Bronchial epithelial cell (primary cell): Measurements from ENCODE around the gene DBNDD1. TPM values are rescaled to one million over a fixed set of nuclear protein-coding genes. Genes with fewer than 3 reads are reported as not detected.

Experiments used
- DNase-seq: peaks from one replicate; pipeline ENCODE4 v3.0.0-alpha.2; 2010; ENCODE audit warnings: low read depth
- FAIRE-seq: peaks from 2 replicates; lab custom pipeline; 2011; peaks lifted over from hg19 to GRCh38; lab: Jason Lieb, UNC
- H3K27me3 ChIP-seq: 2 replicates; pipeline ENCODE4 v1.5.1; 2011; ENCODE audit warnings: low read length; ENCODE audit not compliant: control insufficient read depth, insufficient read depth
- H3K36me3 ChIP-seq: 2 replicates; pipeline ENCODE4 v1.5.1; 2011; ENCODE audit warnings: low read length; ENCODE audit not compliant: control insufficient read depth, insufficient read depth
- H3K4me3 ChIP-seq: 2 replicates; pipeline ENCODE4 v1.5.1; 2011; ENCODE audit warnings: mild to moderate bottlenecking, low read depth, low read length, control low read depth
- CTCF ChIP-seq: IDR thresholded peaks from 2 replicates; pipeline ENCODE4 v1.5.1; 2011; ENCODE audit warnings: mild to moderate bottlenecking, moderate library complexity, low read length, control low read depth, inconsistent platforms; ENCODE audit not compliant: insufficient read depth, severe bottlenecking
- total RNA-seq: library from RNA; depleted of rRNA; stranded (reverse); fragments of >200 nt; gene quantifications from 2 replicates; pipeline ENCODE4 v1.2.1, GENCODE V29; 2014

DBNDD1 gene
- total RNA-seq, 1 donor from 2014 or later = 1.3 TPM

- FAIRE-seq (no peak), DNase-seq (no peak)
- H3K27me3 ChIP-seq = no peaks in the 10 kb centered on the region
- TF ChIP-seq CTCF = no peak
- no peak overlapping the region for H3K4me3 ChIP-seq
- H3K36me3 ChIP-seq = peaks cover 7% of the 10 kb centered on the region
Measured at GRCh38 chr16:90027611-90028010, 8.4 kb upstream of the DBNDD1 start.

DNA sequence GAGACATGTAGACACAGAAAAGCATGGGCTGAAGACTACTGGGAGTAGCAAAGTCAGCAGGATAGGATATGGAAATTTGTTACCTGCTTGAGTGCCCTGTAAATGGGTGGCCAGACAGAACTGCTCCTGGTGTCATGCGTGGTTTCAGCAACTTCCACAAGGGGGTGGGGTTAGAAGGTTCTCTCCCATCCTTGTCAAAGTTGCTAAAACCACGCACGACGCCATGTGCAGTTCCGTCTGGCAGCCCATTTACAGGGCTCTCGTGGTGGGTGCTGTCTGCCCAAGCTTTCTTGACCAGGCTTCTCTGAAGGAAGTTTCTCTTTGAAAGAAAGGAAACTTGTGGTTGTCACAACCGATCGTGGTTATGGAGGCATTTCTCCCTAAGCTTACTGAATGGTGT is 6.9 kb upstream of the DBNDD1 start:
- no peak overlapping the region for H3K4me3 ChIP-seq
- no peaks in the 10 kb centered on the region for H3K27me3 ChIP-seq
- peak; percentile 3 for TF ChIP-seq CTCF
- FAIRE-seq = no peak
- peaks cover 1% of the 10 kb centered on the region for H3K36me3 ChIP-seq
- DNase-seq = no peak

DNA sequence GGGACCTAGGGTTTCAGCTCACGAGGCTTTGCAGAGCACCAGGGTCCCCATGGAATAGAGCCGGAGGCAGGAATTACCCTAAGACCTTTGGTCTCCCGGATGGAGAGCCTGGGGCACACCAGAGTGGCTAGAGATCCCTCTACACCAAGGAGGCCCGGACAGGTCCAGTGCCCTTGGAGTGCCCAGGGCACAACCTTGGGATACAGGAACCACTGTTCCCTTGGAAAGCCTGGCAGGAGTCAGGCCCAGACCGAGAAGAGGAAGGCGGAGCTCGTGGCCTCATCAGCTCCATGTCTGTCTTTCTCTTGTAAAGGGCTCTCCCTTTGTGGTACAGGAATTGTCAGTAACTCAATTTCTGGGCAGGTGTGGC is 3.8 kb upstream of the DBNDD1 start:
- FAIRE-seq (no peak), DNase-seq (no peak)
- TF ChIP-seq CTCF = no peak
- Histone ChIP-seq H3K36me3 (no peaks in the 10 kb centered on the region), H3K27me3 (no peaks in the 10 kb centered on the region), H3K4me3 (peak overlapping the region; percentile 49)

DNA sequence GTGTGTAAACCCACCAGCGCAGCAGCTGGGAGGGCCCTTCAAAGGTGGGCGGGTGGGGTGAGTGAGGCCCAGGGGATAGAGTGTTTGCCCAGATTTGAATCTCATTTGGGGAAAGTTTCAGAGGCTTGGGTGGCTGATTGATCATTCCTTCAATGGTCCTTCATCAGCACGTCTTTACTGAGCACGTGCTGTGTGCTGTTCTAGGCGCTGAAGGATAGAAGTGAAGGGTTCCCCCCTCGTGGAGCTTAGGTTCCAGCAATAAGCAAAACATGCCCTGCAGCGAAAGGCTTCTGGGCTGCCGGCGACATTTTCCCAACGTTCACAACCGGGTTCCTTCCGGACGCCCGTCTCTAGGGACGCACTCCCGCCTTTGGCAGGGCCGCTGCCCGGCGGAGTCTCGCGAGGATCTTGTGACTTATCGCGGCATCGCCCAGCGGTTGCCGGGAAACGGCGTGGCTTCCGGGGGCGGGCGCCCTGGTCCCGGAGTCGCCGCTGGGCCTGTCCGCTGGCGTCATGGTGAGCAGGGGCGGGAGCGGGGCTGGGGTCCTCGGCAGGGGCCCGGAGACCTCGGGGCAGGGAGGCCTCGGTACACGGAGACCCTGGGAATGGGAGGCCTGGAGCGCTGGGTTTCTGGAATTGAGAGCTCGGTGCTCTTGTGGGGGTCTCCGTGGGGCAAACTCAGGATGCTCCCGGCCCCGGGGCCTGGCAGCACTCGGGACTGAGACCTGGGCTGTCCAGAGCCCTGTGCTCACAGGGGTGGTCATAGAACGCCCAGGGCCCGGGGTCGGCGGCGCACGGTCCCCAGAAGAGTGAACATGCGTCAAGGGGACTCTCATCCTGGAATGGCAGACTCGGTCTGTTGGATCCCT is 3.2 kb upstream of the DBNDD1 start:
- peak overlapping the region; percentile 49 for H3K4me3 ChIP-seq
- no peaks in the 10 kb centered on the region for H3K36me3 ChIP-seq
- no peaks in the 10 kb centered on the region for H3K27me3 ChIP-seq
- TF ChIP-seq CTCF = peak; percentile 12
- FAIRE-seq (no peak), DNase-seq (peak; percentile 73)

GRCh38 chr16:90020838-90021382 is 1.7 kb upstream of the DBNDD1 start:
- Histone ChIP-seq H3K27me3 (peaks cover 2% of the 10 kb centered on the region), H3K36me3 (no peaks in the 10 kb centered on the region), H3K4me3 (no peak overlapping the region)
- DNase-seq (no peak), FAIRE-seq (no peak)
- no peak for TF ChIP-seq CTCF
